Activated CD4-positive, alpha-beta T cell treated with anti-CD3 and anti-CD28 coated beads, Interleukin-2, Interleukin-6, amounts not matched to agents 100 ng/mL and 50 ng/mL, durations not matched to agents 16 hours and 8 hours (primary cell): ENCODE results near the gene RCN1.
"Not testable (repeated sequence)": the region's sequence is repeated elsewhere in the genome, so short reads cannot be mapped to it uniquely, and the experiment has no call there.

Experiments
- DNase-seq: peaks from one replicate; pipeline ENCODE4 v3.0.0-alpha.2; 2020

Gene RCN1

DNA sequence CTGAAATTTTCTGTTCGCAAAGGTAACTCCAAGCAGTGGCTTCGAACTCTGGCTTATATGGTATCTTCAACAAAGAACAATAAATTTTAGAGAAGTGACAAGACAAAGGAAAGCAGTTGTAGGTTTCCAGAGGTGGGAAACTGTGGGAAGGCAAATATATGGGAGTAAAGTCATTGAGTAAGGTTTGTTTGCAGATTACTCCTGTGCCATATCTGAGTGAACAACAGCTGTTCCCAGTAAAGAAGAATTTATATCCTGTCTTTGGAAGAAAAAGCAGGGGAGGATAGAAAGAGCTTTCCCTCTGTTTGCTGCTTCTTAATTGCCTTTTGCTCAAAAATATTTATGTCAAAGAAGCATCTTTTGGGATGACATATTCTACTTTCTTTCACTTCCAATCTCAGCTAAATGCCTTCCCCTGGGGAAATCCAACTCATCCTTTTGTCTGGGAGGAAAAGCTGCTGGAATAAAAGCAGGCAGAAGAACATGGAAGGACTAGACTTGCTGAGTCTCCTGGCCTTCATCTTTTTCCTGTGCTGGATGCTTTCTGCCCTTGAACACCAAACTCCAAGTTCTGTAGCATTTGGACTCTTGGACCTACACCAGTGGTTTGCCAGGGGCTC lies 10.4 kb upstream of the RCN1 start:
- no peak for DNase-seq

DNA sequence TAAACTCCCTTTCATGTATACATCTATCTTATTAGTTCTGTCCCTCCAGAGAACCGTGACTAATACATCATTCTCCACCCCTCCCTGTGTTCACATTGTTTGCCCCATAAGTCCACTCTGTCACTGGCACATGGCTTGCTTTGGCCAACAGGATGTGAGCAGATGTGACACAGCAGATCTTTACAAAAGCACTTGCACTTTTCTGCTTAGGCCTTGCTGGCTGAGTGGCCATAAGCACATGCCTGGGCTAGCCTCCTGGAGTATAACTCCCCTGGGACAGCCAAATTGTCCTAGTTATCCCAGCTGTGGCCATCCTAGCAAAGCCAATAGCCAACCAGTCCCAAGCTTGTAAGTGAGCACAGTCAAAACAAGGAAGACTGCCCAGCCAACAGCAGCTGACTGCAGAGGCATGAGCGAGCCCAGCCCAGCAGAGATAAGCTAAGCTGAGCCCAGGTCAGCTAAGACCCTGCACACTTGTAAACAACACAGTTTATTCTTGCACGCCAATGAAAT lies 9.7 kb upstream of the RCN1 start:
- DNase-seq = no peak

DNA sequence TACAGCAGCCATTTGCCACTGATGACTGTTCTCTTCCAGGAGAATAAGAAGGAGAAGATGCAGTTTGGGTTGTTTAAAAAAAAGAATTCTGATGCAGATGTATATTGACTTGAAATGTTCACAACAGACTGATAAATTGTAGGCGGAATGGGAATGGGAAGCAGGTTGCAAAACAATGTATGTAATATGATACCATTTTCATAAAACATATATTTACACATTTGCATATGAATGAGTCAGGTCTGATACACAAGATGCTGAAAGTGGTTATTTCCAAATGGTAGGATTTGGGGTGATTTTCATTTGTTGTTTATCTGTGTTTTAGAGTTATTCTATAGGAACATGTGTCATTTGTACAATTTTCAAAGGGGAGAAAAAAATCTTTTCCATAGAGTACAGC lies 9.0 kb upstream of the RCN1 start:
- no peak for DNase-seq

DNA sequence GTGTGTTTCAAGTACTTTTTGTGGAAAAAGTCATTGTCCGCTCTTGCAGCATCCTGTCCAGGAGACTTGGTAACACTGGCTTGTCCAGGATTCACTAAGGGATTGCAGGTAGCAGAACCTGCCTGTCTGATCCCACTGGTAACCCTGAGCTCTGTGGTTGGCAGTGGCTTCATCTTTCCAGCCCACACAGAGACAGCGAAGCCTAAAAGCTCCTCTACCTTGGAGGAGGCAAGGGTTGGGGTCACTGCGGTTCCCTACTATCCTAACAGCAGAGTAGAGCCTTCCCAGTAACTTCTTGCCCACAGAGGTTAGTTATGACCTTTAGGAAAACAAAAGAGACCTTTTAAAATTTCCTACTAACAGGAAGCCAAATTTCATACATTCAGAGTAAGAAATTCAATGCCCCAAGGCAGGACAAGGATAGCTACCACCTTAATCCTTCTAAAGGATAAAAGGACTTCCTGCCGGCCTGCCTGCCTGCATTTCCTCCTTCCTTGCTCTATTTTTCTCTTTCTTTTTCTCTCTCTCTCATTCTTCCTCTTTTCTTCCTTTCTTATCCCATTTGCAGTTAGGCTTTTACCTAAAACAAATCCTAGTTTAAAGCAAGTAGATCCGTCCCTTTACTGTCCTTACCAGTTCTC lies 8.4 kb upstream of the RCN1 start:
- DNase-seq = no peak

DNA sequence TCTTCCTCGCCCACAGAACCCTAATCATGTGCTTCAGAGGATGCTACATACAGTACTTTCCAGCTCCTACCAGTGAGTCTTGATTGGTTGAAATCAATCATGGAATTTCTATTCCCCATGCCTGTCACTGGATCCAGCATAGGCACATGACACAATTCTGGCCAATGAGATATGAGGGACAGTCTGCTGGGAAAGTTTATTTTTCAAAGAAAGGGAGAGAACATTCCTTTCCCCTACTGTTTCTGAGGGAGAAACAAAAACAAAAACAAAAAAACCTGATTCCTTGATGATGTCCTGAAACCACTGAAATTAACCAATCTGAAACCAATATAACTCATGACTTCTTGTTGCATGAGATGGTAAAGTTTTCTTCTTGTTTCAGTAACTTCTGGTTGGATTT lies 3.3 kb upstream of the RCN1 start:
- no peak for DNase-seq

DNA sequence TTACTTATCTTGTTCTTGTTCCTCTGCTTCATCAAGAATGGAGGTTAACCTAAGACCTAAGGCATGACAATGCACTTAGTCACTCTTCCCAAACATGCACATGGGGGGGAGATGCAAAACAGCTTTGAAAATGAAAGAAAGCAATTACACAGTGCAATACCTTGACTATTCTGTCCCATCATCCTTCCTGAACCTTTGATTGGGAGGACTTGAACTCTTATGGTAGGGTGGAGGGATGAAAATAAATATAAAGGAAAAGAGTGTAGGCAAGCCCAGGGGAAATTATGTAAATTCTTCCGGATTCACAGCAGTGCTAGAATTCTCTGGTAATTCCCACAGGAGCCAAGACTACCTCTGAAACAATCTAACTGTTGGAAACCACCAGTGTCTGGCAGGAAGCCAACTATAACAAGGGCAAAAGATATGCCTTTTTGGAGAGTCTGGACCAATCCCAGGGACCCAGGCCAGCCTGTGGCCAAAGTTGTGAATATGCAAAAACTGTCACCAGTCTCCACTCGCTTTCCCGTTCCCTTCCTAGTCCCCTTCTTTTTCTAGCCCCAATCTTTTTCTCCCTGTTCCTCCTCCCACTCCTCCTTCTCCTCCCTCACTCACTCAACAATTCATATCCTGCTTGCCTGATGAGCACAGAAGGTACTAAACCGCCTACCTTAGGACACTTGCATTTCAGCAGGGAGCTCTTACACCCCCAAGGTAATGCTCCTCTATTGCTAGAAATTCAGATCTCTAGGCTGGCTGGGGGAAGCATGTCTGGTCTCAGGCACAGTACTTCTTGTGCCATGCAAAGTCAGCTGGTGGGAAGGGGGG lies 2.5 kb upstream of the RCN1 start:
- peak; percentile 40 for DNase-seq

DNA sequence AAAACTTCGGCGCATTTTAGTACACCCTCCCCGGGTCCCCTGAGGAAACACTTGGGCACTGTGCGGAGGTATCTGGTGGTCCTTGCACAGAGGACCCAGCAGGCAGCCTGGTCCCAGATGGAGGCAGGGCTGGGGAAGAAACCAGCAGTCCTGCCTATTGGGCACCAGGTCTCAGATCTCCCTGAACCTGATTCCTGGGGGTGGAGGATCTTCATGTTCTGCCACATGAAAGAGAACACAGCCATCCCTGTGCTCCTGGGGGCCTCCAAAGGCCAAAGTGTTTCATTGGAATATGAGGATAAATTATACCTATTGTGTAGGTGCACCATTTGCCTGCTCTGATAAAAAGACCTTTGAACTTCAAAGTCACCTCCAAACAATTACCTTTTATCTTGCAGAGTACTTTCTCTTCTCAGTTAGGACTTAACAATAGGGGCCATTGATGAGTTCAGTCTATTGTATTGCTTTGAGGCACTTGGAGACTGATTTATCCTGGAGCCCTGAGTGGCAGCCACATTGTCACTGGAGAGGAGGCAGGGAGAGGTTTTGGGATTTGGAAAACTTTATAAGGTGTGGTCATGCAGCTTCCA lies 1.8 kb downstream of the RCN1 start:
- DNase-seq = no peak

DNA sequence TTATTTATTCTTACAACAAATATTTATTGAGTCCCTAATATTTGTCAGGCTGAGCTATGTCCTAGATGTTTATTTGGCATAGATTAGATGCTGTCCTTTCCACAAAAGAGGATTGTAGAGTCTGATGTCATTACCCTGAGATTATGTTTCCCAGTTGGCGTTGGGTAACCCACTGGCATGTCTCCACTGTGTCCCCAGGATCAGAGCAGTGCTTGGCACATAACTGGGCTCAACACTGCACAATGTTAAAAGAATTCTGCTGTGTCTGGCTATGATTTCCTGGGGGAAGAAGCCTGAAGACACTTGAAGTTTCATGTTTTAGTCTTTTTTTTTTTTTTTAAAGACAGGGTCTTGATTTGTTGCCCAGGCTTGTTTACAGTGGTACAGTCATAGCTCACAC lies 4.0 kb downstream of the RCN1 start:
- DNase-seq = no peak

DNA sequence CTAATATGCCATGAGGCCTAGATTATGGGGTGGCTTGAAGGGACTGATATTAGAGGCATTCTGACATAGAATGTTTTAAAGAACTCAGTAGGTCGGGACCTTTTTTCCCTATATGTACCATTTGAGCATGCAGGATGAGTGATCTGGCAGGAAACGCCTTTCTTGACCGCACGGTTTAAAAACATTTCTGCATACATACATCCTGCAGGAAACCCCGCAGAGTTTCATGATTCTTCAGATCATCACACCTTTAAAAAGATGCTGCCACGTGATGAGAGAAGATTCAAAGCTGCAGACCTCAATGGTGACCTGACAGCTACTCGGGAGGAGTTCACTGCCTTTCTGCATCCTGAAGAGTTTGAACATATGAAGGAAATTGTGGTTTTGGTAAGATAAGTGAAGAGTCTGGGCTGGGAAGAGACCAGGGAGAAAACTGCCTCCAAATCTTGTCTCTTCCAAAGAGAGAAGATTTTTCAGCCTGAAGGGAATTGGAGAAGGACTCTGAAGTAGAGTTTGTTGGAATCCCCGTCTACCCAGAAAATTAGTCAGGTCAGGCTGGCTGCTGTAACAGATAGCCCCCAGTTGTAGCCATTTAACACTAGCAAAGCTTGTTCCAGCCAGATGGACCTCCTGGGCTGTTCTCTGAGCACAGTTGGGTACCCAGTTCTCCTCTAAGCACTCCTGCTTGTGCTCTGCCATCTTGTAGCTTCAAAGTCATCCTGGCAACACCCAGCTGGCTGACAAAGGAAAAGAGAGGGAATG lies 7.4 kb downstream of the RCN1 start:
- peak; percentile 33 for DNase-seq

DNA sequence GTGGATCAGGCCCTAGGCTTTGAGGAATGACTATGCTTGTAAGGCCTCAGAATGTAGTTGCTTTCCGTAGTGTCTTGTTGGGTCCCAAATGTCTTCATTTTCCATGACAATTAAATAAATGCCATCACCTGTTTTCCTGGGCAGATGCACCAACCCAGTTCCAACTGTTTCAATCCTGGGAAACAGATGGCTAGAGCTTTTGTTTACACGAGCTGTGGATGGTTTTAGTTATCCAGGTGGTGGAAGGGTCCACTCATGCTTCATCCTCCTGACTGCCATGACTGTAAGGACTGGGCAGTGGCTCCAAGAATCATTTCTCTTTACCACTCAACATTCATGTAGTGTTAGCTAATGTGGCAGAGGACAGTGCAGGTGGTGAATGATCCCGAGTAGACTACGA lies 8.6 kb downstream of the RCN1 start:
- no peak for DNase-seq

DNA sequence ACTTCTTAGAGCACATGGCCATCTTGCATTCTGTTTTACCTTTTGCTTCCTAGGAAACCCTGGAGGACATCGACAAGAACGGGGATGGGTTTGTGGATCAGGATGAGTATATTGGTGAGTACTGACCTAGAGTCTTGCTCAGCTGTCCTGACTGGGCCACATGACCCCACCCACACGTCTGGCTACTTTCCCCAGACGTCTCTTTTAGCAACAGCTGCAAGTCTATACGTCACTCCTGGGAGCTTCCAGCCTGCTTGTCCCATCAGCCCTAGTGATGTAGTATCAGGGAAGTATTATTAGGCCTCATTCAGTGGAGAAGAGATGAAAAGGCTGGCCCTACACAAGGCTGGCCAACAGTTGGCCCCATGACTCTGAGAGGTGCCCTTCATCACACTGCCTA lies 9.6 kb downstream of the RCN1 start:
- no peak for DNase-seq

DNA sequence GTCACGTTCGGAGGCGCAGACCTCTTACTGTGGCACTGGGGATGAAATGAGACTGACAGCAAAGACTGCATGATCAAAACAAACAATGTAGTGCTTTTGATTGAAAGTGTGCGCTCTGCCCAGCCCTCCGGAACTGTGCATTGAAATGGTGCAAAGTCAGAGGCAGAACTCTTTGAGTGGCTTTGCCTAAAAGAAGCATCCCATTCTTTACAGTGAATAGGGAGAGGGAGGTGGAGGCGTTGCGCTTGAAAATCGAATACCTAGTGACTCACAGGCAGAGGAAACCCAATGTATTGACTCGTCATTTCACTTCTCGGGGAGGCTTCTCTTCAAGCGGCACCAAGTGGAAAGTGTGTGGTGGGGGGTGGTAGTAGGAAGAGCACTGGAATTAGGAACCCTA lies 10.9 kb downstream of the RCN1 start:
- no peak for DNase-seq

DNA sequence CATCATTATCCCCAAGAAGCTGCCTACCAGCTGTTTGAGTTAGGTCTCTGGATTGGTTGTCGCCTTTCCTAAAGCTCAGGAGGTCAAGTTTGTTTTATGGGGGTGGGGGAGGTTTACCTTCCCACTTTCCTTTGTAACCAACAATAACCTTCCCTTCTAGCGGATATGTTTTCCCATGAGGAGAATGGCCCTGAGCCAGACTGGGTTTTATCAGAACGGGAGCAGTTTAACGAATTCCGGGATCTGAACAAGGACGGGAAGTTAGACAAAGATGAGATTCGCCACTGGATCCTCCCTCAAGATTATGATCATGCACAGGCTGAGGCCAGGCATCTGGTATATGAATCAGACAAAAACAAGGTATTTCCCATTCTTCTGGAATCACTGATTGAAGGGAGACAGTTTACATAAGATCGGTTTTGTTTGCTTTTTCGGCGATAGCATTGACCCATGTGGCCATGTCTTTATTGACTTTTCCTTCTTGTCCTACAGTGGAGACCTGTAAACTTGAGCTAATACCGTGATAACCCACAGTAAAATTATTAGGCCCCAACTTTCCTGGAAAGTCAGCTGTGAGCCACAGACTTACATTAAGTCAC lies 12.3 kb downstream of the RCN1 start:
- DNase-seq = not testable (repeated sequence)

DNA sequence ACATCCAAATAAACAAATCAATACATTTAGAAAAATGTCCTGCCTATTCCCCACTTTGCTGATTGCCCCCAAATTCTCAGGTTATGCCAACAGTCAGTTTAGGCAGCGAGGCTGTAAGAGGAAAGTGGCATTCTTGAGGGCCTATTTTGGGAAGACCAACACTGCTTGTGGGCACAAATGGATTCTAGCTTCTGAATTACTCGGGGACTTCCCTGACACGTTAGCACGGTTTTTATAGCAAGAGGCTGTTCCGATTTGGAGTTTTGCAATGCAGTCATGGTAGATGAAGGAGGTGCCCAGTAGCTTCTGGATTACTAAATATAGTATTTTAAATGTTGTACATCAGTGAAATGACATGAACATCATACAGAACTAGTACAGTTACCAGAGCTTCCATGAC lies 13.1 kb downstream of the RCN1 start:
- DNase-seq = no peak

DNA sequence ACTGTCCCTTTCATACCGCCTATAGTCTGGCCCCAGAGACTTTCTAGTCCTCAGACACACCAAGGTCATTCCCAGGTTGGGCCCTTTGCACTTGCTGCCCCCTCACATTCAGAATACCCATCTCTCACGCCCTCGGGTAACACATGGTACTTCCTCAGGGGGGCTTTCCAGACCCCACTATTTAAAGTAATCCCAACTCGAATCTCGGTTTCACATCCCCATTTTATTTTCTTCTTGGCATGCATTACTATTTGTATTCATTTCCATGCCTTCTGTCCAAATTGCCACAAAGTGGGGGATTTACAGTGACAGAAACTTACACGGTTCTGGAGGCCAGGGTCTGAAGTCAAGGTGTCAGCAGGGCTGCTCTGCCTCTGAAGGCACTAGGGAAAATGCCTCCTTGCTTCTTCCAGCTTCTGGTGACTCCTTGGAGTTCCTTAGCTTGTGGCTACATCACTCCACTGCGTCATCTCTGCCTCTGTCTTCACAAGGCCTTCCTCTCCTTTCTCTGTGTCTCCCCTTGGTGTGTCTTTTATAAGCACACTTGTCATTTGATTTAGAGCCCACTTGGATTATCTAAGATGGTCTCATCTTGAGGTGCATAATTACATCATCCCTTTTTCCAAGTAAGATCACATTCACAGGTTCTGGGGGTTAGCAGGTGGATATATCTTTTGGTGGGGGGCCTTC lies 15.1 kb downstream of the RCN1 start:
- DNase-seq = no peak

DNA sequence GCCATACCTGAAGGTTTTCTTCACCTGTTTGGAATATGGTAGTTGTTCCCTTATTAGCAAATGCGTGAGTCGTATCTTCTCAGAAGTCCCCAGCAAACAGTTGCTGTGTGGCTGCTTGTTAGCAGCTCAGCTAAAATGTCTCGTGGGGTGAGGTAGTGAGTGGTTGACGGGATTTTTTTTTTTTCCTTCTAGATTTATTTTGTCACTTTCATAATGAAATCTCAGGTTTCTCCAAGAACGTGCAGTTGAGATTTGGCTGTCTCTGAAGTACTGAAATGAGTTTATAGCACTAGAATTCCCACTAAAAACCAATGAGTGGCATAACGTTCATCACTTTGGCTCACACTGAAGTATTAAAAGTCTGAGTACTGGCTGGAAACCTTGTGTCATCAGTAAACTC lies 16.8 kb downstream of the RCN1 start:
- DNase-seq = peak; percentile 42

DNA sequence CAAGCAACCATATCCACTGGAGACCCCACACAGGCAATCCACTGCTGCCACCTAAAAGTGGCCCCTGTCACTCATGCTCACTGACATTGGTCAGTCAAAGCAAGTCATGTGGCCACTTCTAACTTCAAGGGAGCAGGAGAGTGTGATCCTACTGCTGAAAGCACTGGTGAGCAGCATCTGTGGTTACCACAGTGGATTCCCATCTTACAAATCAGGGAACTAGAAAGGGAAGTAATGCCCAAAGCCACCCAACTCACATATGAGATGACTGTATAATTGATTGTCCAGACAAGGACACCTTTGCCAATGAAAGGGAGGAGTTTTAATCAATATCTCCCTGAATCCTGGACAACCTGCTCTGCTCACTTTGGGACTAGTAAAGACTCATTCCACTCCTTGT lies 17.7 kb downstream of the RCN1 start:
- DNase-seq = no peak

DNA sequence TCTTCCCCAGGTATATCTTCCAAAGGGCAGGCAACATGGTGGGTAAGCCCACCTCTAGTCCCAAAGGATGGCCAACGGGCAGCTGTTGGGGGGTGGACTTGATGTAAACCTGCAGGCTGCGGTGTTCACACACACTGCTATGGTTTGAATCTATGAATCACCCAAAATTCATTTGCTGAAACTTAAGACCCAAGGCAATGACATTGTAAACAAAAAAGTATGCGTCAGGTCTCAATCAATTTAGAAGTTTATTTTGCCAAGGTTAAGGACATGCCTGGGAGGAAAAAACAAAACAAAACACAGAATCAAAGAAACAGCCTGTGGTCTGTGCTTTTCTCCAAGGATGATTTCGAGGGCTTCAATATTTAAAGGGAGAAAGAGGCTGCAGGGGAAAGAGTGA lies 18.3 kb downstream of the RCN1 start:
- no peak for DNase-seq

DNA sequence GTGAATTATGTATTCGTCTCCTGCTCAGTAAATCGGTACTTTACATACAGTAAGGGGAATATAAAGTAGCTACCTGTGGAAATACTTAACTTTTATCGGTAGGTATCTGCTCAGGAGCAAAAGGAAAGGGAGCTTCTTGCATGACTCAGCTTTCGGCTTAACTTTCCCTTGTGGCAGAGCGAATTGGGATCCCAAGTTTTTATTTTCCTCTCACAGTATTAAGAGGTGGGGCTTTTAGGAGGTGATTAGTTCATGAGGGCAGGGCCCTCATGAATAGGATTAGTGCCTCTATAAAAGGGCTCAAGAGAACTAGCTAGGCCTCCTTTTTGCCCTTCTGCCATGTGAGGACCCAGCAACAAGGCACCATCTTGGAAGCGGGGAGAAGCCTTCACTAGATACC lies 18.7 kb downstream of the RCN1 start:
- no peak for DNase-seq

DNA sequence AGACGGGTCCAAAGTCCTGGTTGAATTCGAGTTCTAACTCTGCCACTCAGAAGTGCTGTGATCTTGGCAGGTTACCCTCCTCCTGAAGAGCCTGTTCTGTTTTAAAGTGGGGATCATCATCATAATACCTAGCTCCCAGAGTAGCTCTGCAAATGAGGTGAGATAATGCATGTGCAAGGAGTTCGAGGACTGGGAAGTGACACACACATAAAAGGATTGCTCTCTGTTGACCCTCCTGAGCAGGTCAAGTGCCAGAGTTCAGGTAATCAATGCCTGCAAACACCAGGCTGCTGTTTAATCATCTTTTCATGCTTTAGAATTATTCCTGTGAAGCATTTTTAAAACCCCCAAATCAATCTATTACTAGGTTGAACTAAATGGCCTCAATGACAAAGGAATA lies 19.9 kb downstream of the RCN1 start:
- DNase-seq = no peak

DNA sequence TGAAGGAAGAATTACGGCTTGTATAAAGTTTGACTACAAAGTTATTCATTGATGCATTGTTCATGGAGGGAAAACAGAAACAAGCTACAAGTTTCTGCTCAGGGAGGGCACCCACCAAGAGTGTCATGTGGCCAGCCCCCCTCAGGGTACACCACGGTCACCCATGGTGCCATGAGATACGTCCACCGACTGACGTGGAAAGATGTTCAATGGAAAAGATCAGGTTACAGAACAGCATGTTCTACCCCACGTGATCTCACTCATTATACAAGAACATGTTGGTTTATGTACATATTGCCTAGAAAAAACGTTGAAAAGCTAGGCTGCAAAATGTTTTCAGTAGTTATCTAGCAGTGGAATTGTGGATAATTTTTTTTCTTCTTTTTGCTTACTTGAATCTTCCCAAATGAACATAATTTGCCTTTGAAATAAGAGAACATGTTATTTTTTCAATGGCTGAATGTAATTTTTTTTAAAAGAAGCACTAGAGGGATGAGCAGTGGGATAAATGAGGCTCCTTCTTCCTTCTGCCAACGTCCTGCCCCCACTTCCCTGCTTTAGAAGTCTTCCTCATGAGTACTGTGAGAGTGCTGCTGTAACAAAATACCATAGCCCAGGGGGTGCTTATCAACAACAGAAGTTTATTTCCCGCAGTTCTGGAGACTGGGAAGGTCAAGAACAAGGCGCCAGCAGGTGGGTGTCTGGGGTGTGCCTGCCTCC lies 22.5 kb downstream of the RCN1 start:
- no peak for DNase-seq

DNA sequence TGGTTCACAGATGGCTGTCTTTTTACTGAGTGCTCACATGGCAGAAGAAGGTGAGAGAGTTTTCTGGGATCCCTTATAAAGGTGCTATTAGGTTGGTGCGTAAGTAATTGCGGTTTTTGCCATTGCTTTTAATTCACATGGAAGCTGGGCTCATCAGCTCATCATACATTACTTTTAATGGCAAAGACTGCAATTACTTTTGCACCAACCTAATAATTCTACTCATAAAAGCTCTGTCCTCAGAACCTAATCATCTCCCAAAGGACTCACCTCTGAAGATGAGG lies 23.0 kb downstream of the RCN1 start:
- DNase-seq = no peak
